GM23338 (cell line): ENCODE results near the gene GUCY1A2.

ENCODE experiments used
- CREB1 ChIP-seq: fragments of 250-450 bp; sonication (Bioruptor Pico); IDR thresholded peaks from 2 replicates; pipeline ENCODE4 v1.5.0; 2020; ENCODE audit warnings: low read depth, mild to moderate bottlenecking, moderate library complexity
- EZH2phosphoT487 ChIP-seq: fragments of 200-600 bp; sonication (generic); IDR thresholded peaks from one replicate; pipeline ENCODE4 v1.8.1; 2018; ENCODE audit warnings: antibody characterized with exemption; ENCODE audit not compliant: unreplicated experiment
- TF ChIP-seq, protein P1 (sequence below), 2 experiments: fragments of 200-600 bp in 1 of 2; sonication (generic) in 1 of 2; conservative IDR thresholded peaks; 2 replicates each; pipeline versions ENCODE4 v1.5.1 to v1.6.1; 2016 to 2017; ENCODE audit warnings: antibody characterized with exemption in 2 of 2, low read depth in 2 of 2, mild to moderate bottlenecking in 2 of 2, moderate library complexity in 1 of 2

DNA sequence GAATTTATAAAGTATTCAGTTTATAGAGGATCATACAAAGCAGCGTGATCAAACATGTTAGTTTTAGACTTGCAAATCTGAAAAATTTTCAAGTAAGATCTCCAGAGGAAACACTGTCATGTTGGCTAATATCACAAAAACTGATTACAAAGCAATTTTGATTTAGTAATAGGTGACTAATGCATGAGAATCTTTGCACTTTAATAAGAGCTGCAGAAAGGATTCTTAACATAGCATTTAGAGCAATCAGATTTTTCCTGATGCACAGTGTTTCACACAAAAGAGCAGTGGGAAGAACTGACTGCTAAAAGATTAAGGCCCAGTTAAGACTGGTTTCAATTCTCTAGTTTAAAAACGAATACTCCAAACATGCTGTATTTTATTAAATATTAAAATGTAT, 321.2 kb downstream of the GUCY1A2 start:
- TF ChIP-seq EZH2phosphoT487: no peak
- TF ChIP-seq, protein P1, sequence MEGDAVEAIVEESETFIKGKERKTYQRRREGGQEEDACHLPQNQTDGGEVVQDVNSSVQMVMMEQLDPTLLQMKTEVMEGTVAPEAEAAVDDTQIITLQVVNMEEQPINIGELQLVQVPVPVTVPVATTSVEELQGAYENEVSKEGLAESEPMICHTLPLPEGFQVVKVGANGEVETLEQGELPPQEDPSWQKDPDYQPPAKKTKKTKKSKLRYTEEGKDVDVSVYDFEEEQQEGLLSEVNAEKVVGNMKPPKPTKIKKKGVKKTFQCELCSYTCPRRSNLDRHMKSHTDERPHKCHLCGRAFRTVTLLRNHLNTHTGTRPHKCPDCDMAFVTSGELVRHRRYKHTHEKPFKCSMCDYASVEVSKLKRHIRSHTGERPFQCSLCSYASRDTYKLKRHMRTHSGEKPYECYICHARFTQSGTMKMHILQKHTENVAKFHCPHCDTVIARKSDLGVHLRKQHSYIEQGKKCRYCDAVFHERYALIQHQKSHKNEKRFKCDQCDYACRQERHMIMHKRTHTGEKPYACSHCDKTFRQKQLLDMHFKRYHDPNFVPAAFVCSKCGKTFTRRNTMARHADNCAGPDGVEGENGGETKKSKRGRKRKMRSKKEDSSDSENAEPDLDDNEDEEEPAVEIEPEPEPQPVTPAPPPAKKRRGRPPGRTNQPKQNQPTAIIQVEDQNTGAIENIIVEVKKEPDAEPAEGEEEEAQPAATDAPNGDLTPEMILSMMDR (conservative IDR thresholded peaks at IDR 0.05; ENCODE audit: low read depth in 2 of 2): no peak
- TF ChIP-seq CREB1 (CRISPR knock-in tag): no peak
